HEK293T (cell line): ENCODE results near the gene NBPF12.
"Not testable (repeated sequence)": the region's sequence is repeated elsewhere in the genome, so short reads cannot be mapped to it uniquely, and the experiment has no call there.

ENCODE experiments used
- ARNT ChIP-seq: fragments of 450-650 bp; IDR thresholded peaks from 2 replicates; pipeline ENCODE4 v1.6.1; 2017; ENCODE audit warnings: mild to moderate bottlenecking
- BHLHE40 ChIP-seq: fragments of 450-650 bp; IDR thresholded peaks from 2 replicates; pipeline ENCODE4 v1.6.1; 2016; ENCODE audit warnings: mild to moderate bottlenecking, moderate library complexity, borderline replicate concordance
- ELF4 ChIP-seq: fragments of 450-650 bp; IDR thresholded peaks from 2 replicates; pipeline ENCODE4 v1.6.1; 2017; ENCODE audit warnings: antibody characterized with exemption
- FOXA1 ChIP-seq: fragments of 450-650 bp; IDR thresholded peaks from 2 replicates; pipeline ENCODE4 v1.6.1; 2016; ENCODE audit warnings: mild to moderate bottlenecking
- HDGF ChIP-seq: fragments of 450-650 bp; IDR thresholded peaks from 2 replicates; pipeline ENCODE4 v1.6.1; 2017; ENCODE audit warnings: antibody characterized with exemption, borderline replicate concordance
- L3MBTL2 ChIP-seq: fragments of 450-650 bp; conservative IDR thresholded peaks from 2 replicates; pipeline ENCODE4 v1.6.1; 2016; ENCODE audit warnings: mild to moderate bottlenecking
- NFRKB ChIP-seq: fragments of 450-650 bp; IDR thresholded peaks from 2 replicates; pipeline ENCODE4 v1.6.1; 2016; ENCODE audit warnings: mild to moderate bottlenecking, moderate library complexity
- SP1 ChIP-seq: fragments of 450-650 bp; IDR thresholded peaks from 2 replicates; pipeline ENCODE4 v1.6.1; 2017
- SUZ12 ChIP-seq: fragments of 450-650 bp; IDR thresholded peaks from 2 replicates; pipeline ENCODE4 v1.6.1; 2016; ENCODE audit warnings: mild to moderate bottlenecking
- TARDBP ChIP-seq: fragments of 450-650 bp; IDR thresholded peaks from 2 replicates; pipeline ENCODE4 v1.6.1; 2016
- ZNF384 ChIP-seq: fragments of 450-650 bp; IDR thresholded peaks from 2 replicates; pipeline ENCODE4 v1.6.1; 2016
- TF ChIP-seq, protein P1 (sequence below): fragments of 450-650 bp; IDR thresholded peaks from 2 replicates; pipeline ENCODE4 v1.6.1; 2016

DNA sequence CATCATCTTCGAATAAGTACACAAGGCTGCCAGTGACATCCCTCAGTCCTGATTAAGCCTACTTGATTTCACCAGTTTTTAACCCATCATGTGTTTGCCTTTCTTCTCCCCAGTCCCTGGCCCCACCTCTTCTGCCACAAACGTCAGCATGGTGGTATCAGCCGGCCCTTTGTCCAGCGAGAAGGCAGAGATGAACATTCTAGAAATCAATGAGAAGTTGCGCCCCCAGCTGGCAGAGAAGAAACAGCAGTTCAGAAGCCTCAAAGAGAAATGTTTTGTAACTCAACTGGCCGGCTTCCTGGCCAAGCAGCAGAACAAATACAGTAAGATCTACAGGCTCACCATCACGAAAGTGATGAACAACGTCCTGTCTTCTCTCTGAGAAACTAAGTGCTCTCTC, 28.2 kb downstream of the NBPF12 start:
- not testable (repeated sequence) for TF ChIP-seq TARDBP, BHLHE40, SP1, ELF4, SUZ12, ARNT, NFRKB, L3MBTL2, HDGF, ZNF384, FOXA1
- TF ChIP-seq, protein P1, sequence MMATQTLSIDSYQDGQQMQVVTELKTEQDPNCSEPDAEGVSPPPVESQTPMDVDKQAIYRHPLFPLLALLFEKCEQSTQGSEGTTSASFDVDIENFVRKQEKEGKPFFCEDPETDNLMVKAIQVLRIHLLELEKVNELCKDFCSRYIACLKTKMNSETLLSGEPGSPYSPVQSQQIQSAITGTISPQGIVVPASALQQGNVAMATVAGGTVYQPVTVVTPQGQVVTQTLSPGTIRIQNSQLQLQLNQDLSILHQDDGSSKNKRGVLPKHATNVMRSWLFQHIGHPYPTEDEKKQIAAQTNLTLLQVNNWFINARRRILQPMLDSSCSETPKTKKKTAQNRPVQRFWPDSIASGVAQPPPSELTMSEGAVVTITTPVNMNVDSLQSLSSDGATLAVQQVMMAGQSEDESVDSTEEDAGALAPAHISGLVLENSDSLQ = not testable (repeated sequence)
